ENCODE measurements around the gene ARAP2.

- no peak for TF ChIP-seq POLR2A (IDR thresholded peaks at IDR 0.05)
- no peak for TF ChIP-seq CTCF (IDR thresholded peaks at IDR 0.05)
Observed at GRCh38 chr4:36220776-36221175, 23.5 kb downstream of the ARAP2 start.
